GM10248 (cell line): Measurements from ENCODE around the gene PPP5C.
"Not testable (repeated sequence)": the region's sequence is repeated elsewhere in the genome, so short reads cannot be mapped to it uniquely, and the experiment has no call there.

Experiments used
- CTCF ChIA-PET: fragments of 300-600 bp; sonication (Branson Sonifier 250); formaldehyde crosslinking; extraction: SDS; loops from one replicate; lab custom pipeline; 2021; ENCODE audit warnings: antibody characterized with exemption; lab: Yijun Ruan, JAX
- POLR2A ChIA-PET: fragments of 350-650 bp; sonication (Branson Sonifier 250); formaldehyde crosslinking; extraction: SDS; loops from one replicate; lab custom pipeline; 2020; ENCODE audit warnings: antibody characterized with exemption; lab: Yijun Ruan, JAX
- DNase-seq: peaks from one replicate; pipeline ENCODE4 v3.0.0; 2012; ENCODE audit errors: extremely low spot score
- CTCF ChIP-seq: IDR thresholded peaks from 2 replicates; pipeline ENCODE4 v1.5.1; 2012; ENCODE audit warnings: mild to moderate bottlenecking, low read depth; ENCODE audit errors: extremely low read depth, missing control alignments, control extremely low read depth

PPP5C gene

GRCh38 chr19:46317339-46317738, 29.5 kb upstream of the PPP5C start:
- no peak for TF ChIP-seq CTCF
- POLR2A ChIA-PET = no interaction called here
- CTCF ChIA-PET = interaction anchor here (0.6 to 1.0 kb wide), 2 partner anchors 8 to 37 kb away, joined by 3 to 4 read pairs; no protein-coding TSS in a partner anchor
- no peak for DNase-seq

- DNase-seq = no peak
- POLR2A ChIA-PET = no interaction called here
- CTCF ChIA-PET = no interaction called here
- no peak for TF ChIP-seq CTCF
These were observed 27.3 kb upstream of the PPP5C start for GRCh38 chr19:46319613-46320012.

- DNase-seq = no peak
- TF ChIP-seq CTCF = no peak
- POLR2A ChIA-PET = no interaction called here
- CTCF ChIA-PET = no interaction called here
These were observed 26.3 kb upstream of the PPP5C start for GRCh38 chr19:46320559-46320958.

- POLR2A ChIA-PET = no interaction called here
- no peak for TF ChIP-seq CTCF
- DNase-seq = no peak
- CTCF ChIA-PET = no interaction called here
These were observed 25.2 kb upstream of the PPP5C start for GRCh38 chr19:46321653-46322052.

- POLR2A ChIA-PET, DNase-seq, CTCF ChIA-PET: not testable (repeated sequence)
These were observed 23.7 kb upstream of the PPP5C start for GRCh38 chr19:46323227-46323626.

GRCh38 chr19:46324277-46324676, 22.6 kb upstream of the PPP5C start:
- CTCF ChIA-PET = interaction anchor here (1.0 to 1.8 kb wide), 2 partner anchors 60 to 78 kb away, joined by 3 to 4 read pairs; no protein-coding TSS in a partner anchor
- TF ChIP-seq CTCF = no peak
- no peak for DNase-seq
- POLR2A ChIA-PET = no interaction called here

GRCh38 chr19:46326608-46327007, 20.3 kb upstream of the PPP5C start:
- no peak for DNase-seq
- CTCF ChIA-PET = no interaction called here
- TF ChIP-seq CTCF = no peak
- POLR2A ChIA-PET = no interaction called here
